Fibroblast of mammary gland (primary cell): Measurements from ENCODE around the gene SPACA5.
"Not testable (repeated sequence)": the region's sequence is repeated elsewhere in the genome, so short reads cannot be mapped to it uniquely, and the experiment has no call there.

Source experiments
- DNase-seq: peaks from one replicate; pipeline ENCODE4 v3.0.0-alpha.2; 2010; ENCODE audit warnings: low read depth
- H3K4me3 ChIP-seq: 2 replicates; pipeline ENCODE4 v1.5.1; 2011; ENCODE audit warnings: low read depth, mild to moderate bottlenecking, low read length, moderate library complexity; ENCODE audit not compliant: control insufficient read depth
- CTCF ChIP-seq: conservative IDR thresholded peaks from 2 replicates; pipeline ENCODE4 v1.5.1; 2011; ENCODE audit warnings: low read depth, low read length, inconsistent platforms; ENCODE audit not compliant: control insufficient read depth, insufficient read depth

The SPACA5 gene

DNA sequence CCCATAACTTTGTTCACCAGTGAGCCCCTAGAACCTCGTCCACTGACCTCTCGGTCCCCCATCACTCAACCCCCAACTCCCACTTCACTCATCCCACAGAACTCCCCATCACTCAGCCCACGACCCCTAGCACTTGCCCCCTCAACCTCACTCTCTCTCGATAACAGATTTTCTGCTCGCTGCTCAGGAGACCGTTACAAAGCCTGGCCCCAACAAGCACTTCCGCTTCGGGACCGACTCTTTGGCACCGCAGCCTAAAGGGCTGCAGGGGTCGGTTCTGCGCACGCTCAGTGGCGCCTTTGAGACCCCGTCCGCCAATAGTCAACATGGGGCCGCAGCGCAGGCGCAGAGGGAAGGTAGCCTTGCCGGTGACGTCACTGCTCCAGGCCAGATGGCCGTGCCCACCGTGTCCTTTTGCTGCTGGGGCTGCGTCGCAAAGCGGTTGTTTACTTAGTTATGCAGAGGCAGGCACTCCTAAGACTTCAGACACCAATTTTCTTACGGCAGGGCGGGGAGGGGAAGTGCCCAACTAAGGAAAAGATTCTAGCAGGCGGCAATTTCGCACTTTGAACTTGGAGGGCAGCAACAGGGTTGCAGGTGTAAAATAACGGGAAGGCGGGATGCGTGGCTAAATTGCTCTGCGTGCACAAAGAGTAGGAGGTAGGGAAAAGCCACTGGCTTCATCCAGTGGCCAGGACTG is 2.9 kb upstream of the SPACA5 start, which contains the start of gene ZNF182:
ZNF182 (minus strand) TSS at position 232 of the 700 bp plus-strand sequence. CDS start 1,380 bp downstream, outside the sequence.
- peak within 1 kb of the TSS; percentile 74 for H3K4me3 ChIP-seq
- peak; percentile 85 for DNase-seq
- no peak for TF ChIP-seq CTCF

GRCh38 chrX:48009445-48009960 is 2.7 kb downstream of the SPACA5 start:
- not testable (repeated sequence) for H3K4me3 ChIP-seq, DNase-seq

DNA sequence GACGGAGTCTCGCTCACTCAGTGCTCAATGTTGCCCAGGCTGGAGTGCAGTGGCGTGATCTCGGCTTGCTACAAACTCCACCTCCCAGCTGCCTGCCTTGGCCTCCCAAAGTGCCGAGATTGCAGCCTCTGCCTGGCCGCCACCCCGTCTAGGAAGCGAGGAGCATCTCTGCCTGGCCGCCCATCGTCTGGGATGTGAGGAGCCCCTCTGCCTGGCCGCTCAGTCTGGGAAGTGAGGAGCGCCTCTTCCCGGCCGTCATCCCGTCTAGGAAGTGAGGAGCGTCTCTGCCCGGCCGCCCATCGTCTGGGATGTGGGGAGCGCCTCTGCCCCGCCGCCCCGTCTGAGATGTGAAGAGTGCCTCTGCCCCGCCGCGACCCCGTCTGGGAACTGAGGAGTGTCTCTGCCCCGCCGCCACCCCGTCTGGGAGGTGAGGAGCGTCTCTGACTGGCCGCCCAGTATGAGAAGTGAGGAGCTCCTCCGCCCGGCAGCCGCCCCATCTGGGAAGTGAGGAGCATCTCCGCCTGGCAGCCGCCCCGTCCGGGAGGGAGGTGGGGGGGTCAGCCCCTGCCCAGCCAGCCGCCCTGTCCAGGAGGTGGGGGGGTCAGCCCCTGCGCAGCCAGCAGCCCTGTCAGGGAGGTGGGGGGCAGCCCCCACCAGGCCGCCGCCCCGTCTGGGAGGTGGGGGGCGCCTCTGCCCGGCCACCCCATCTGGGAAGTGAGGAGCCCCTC is 10.0 kb downstream of the SPACA5 start:
- not testable (repeated sequence) for H3K4me3 ChIP-seq, DNase-seq

DNA sequence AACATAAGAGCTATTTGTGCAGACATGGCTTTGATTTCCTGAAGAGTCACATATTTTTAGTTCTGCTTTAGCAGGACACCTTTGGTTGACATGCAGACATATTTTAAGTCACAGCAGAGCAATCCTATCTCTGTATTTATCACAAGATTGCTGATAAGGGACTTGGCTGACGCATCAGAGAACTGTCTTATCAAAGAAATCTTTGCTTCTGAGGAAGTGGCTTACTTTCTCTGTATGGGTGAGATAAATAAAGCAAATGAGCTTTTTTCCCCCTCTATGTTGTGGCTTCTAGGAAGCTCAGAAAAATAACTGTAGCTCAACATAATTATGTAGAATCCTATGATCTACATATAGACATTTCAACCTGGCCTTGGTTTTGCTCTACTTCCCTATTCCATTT is 13.1 kb downstream of the SPACA5 start:
- not testable (repeated sequence) for H3K4me3 ChIP-seq, DNase-seq

GRCh38 chrX:48020472-48020871 is 13.7 kb downstream of the SPACA5 start:
- not testable (repeated sequence) for H3K4me3 ChIP-seq, DNase-seq

GRCh38 chrX:48021026-48021900 is 14.5 kb downstream of the SPACA5 start:
- DNase-seq: peak; percentile 80
- TF ChIP-seq CTCF: no peak
- H3K4me3 ChIP-seq: peak overlapping the region; percentile 62

- no peak overlapping the region for H3K4me3 ChIP-seq
- no peak for TF ChIP-seq CTCF
These were observed 15.3 kb downstream of the SPACA5 start for GRCh38 chrX:48022100-48022499.

GRCh38 chrX:48022738-48023137 is 15.9 kb downstream of the SPACA5 start:
- DNase-seq: peak; percentile 9
- no peak for TF ChIP-seq CTCF
- H3K4me3 ChIP-seq: no peak overlapping the region

More at GRCh38 chrX:48022100-48022499, 15.3 kb downstream of the SPACA5 start:
- no peak for DNase-seq
